SU-DHL-6 (cell line): ENCODE measurements around the gene C2CD2.

ENCODE experiments used
- EZH2phosphoT487 ChIP-seq: fragments of 200-600 bp; sonication (generic), shearing (Covaris generic); conservative IDR thresholded peaks from 2 replicates; pipeline ENCODE4 v1.6.1; 2018; ENCODE audit warnings: mild to moderate bottlenecking, antibody characterized with exemption, low read length, moderate library complexity, mixed read lengths
- TF ChIP-seq, protein P1 (sequence below): fragments of 200-600 bp; sonication (generic); IDR thresholded peaks from one replicate; pipeline ENCODE4 v1.5.1; 2017; ENCODE audit warnings: antibody characterized with exemption, mild to moderate bottlenecking, low read length, moderate library complexity; ENCODE audit not compliant: insufficient read depth, poor library complexity, severe bottlenecking

DNA sequence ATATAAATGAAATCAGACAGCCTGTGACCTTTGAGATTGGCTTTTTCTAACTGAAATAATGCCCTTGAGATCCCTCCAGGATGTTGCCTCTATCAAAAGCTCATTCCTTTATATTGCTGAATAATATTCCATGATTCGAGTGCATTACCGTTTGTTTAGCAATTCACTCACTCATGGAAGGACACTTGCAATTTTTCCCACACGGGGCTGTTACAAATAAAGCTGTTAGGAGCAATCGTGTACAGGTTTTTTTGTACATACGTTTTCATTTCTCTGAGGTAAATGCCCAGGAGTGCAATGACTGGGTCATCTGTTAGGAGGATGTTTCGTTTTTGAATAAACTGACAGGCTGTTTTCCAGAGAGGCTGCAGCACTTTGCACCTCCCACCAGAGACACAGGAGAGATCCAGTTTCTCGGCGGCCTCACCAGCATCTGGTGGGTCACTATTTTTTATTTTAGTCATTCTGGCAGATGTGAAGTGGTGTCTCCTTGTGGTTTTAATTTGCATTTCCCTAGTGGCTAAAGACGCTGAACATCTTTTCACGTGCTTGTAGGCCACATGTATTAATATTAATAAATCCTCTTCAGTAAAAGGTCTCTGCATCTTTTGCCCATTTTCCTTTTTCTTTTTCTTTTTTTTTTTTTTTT lies 85.6 kb downstream of the C2CD2 start:
- TF ChIP-seq, protein P1, sequence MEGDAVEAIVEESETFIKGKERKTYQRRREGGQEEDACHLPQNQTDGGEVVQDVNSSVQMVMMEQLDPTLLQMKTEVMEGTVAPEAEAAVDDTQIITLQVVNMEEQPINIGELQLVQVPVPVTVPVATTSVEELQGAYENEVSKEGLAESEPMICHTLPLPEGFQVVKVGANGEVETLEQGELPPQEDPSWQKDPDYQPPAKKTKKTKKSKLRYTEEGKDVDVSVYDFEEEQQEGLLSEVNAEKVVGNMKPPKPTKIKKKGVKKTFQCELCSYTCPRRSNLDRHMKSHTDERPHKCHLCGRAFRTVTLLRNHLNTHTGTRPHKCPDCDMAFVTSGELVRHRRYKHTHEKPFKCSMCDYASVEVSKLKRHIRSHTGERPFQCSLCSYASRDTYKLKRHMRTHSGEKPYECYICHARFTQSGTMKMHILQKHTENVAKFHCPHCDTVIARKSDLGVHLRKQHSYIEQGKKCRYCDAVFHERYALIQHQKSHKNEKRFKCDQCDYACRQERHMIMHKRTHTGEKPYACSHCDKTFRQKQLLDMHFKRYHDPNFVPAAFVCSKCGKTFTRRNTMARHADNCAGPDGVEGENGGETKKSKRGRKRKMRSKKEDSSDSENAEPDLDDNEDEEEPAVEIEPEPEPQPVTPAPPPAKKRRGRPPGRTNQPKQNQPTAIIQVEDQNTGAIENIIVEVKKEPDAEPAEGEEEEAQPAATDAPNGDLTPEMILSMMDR = no peak
- TF ChIP-seq EZH2phosphoT487 = no peak
